GM13977 (cell line): ENCODE data around the gene PLA2G2F.

ENCODE experiments used
- DNase-seq: peaks from one replicate; pipeline ENCODE4 v3.0.0; 2012; ENCODE audit warnings: low spot score
- in situ Hi-C: fragments of 300-500 bp; cut with MboI; formaldehyde crosslinking; loops from one replicate; pipeline ENCODE4 v1.12.0; 2022; ENCODE audit warnings: low sequenced_read_pairs, low pct_unique_long_range_greater_than_20kb, mixed read lengths, inconsistent platforms; ENCODE audit not compliant: unreplicated experiment
- TF ChIP-seq, protein P1 (sequence below): IDR thresholded peaks from 2 replicates; pipeline ENCODE4 v1.5.1; 2012; ENCODE audit warnings: mild to moderate bottlenecking, control low read depth; ENCODE audit not compliant: insufficient read depth; ENCODE audit errors: extremely low read depth, missing control alignments

The PLA2G2F gene

DNA sequence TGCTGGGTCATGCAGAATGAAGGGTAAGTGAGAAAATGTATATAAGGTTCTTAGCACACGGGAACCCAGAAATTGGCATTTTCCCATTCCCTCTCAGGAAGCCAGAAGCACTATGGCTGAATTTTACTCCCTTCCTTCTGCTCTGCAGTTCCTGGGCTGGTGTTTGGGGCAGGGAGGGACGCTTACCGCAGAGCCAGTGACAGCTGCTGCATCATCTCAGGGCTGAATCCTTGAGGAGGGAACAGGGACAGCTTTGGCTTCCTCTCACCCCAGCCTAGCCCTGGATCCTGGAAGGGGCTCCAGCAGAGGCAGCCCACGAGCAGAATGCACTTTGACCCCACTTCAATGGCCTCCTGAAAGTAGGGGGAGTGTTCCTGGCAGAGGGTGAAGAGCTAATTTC is 31.8 kb upstream of the PLA2G2F start:
- DNase-seq, result no peak
- in situ Hi-C loops, result loop anchor here (10.0 kb wide), 1 partner anchor 47 kb away; no protein-coding TSS in a partner anchor
- TF ChIP-seq, protein P1, sequence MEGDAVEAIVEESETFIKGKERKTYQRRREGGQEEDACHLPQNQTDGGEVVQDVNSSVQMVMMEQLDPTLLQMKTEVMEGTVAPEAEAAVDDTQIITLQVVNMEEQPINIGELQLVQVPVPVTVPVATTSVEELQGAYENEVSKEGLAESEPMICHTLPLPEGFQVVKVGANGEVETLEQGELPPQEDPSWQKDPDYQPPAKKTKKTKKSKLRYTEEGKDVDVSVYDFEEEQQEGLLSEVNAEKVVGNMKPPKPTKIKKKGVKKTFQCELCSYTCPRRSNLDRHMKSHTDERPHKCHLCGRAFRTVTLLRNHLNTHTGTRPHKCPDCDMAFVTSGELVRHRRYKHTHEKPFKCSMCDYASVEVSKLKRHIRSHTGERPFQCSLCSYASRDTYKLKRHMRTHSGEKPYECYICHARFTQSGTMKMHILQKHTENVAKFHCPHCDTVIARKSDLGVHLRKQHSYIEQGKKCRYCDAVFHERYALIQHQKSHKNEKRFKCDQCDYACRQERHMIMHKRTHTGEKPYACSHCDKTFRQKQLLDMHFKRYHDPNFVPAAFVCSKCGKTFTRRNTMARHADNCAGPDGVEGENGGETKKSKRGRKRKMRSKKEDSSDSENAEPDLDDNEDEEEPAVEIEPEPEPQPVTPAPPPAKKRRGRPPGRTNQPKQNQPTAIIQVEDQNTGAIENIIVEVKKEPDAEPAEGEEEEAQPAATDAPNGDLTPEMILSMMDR, result no peak

DNA sequence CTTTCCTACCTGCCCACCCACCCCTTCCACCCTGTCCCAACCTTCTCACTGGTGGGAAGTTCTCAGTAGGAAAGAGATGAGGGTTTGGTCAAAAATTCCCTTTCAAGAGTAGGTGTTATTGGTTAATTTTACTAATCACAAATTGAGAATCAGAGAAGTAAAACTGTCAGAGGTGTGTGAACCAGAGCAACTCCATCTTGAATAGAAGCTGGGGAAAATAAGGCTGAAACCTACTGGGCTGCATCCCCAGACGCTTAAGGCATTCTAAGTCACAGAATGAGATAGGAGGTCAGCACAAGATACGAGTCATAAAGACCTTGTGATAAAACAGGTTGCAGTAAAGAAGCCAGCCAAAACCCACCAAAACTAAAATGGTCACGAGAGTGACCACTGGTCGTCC is 31.3 kb upstream of the PLA2G2F start:
- in situ Hi-C loops, result loop anchor here (10.0 kb wide), 1 partner anchor 47 kb away; no protein-coding TSS in a partner anchor
- TF ChIP-seq, protein P1, result no peak
- no peak for DNase-seq

DNA sequence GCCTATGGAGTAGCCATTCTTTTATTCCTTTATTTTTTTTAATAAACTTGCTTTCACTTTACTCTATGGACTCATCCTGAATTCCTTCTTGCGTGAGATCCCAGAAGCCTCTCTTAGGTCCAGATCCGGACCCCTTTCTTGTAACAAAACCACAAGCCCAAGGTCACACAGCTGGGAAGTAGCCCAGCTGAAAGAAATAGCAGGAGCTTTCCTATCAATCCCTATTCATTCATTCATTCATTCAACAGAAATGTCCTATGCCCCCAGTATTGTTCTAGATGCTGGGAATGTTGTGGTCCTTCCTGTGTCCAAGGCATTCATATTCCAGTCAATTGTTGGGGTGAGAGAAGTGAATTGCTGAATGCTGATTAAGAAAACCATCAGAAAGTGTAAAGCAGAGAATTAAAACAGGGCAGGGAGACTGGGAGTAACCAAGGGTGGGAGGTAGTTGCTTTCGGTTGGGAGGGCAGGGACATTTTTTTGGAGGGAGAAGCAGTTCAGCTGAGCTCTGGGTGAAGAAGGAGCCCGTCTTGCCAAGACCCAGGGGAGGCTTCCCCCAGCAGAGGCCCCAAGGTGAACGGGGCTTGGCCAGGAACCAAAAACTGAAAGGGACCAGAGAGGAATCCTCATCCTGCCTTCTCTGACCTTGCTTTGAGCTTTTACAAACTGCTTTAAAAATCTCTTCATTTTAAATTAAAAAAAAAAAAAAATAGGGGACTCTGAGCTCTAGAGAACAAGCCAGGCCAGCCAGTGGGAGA is 30.6 kb upstream of the PLA2G2F start:
- in situ Hi-C loops, result loop anchor here (10.0 kb wide), 1 partner anchor 46 kb away; no protein-coding TSS in a partner anchor
- TF ChIP-seq, protein P1, result no peak
- DNase-seq, result no peak

DNA sequence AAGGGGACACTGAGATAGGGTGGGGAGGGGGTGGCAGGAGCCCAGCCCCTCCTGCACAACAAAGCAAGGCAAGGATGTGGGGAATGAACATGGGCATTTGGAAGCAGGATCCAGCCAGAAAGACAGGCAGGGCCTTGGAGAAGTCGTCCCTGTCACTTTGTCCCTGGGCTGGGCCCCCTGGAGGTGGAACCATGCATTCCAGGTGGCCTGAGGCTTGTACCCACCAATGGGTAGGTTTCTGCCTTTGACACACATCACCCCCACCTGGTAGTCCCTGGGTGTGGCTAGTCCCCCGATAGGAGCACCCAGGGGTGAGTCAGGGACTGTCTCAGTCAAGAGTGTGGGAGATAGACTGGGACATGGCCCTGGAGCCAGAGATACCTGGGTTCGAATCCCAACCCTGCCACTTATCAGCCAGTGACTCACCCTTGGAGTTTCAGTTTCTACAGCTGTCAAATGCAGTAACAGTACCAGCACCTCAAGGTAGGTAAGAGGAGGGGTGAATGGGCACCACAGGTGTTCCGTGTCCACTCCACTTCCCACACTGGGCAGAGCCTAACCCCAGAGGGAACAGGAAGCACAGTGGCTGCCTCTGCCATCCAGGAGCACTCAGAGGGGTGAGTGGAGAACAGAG is 29.8 kb upstream of the PLA2G2F start:
- TF ChIP-seq, protein P1, result no peak
- no peak for DNase-seq
- in situ Hi-C loops, result loop anchor here (10.0 kb wide), 1 partner anchor 45 kb away; no protein-coding TSS in a partner anchor

DNA sequence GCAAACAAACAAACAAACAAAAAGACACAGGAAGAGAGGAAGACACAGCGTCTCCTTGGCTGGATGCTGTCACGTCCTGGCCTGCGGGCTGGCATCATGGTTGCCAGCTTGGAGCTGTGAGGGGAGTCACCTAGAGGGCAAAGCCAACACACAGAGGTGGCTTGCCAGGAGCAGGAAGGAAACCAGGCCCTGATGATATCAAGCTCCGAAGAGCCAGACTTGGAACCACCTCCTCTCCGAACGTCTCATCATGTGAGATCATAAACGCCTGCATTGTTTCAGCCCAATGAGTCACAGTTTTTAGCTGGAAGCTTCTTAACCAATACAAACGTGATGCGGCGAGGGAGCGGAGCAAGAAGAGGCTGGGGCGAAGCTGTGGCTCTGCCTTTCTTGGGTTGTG is 28.4 kb upstream of the PLA2G2F start:
- TF ChIP-seq, protein P1, result no peak
- no peak for DNase-seq
- in situ Hi-C loops, result no loop called here

DNA sequence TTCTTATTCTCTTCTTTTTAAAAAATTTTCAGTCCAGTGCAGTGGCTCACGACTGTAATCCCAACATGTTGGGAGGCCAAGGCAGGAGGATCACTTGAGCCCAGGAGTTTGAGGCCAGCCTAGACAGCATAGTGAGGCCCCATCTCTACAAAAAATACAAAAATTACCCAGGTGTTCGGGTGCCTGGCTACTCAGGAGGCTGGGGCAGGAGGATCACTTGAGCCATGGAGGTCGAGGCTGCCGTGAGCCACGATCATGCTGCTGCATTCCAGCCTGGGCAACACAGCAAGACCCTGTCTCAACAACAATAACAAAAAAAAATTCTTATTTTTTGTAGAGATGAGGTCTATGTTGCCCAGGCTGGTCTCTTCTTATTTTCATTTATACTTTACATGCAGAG is 27.7 kb upstream of the PLA2G2F start:
- DNase-seq, result no peak
- in situ Hi-C loops, result no loop called here
- TF ChIP-seq, protein P1, result no peak
